ENCODE results near the gene ALDOA.

Gene ALDOA

GRCh38 chr16:30070490-30070889 lies 4.9 kb downstream of the ALDOA start:
- DNase-seq, result no peak

GRCh38 chr16:30075503-30076275 lies 10.1 kb downstream of the ALDOA start, which contains the start of gene PPP4C:
TSS of gene PPP4C (plus strand) at chr16:30075994. CDS start at chr16:30076378, 384 bp downstream.
- DNase-seq, result peak; percentile 95

GRCh38 chr16:30076276-30076791 lies 10.8 kb downstream of the ALDOA start:
- DNase-seq, result no peak

- DNase-seq, result no peak
Measured at GRCh38 chr16:30077656-30078055, 12.1 kb downstream of the ALDOA start.

GRCh38 chr16:30078744-30079143 lies 13.2 kb downstream of the ALDOA start:
- no peak for DNase-seq

- no peak for DNase-seq
Measured at GRCh38 chr16:30079480-30079879, 13.9 kb downstream of the ALDOA start.

GRCh38 chr16:30082545-30083090 lies 17.1 kb downstream of the ALDOA start:
- DNase-seq, result no peak

GRCh38 chr16:30083216-30084055 lies 17.9 kb downstream of the ALDOA start:
- no peak for DNase-seq

- DNase-seq, result no peak
Measured at GRCh38 chr16:30084096-30084815, 18.7 kb downstream of the ALDOA start.

- DNase-seq, result no peak
Measured at GRCh38 chr16:30084816-30085159, 19.2 kb downstream of the ALDOA start.

GRCh38 chr16:30085247-30085646 lies 19.7 kb downstream of the ALDOA start:
- no peak for DNase-seq

- DNase-seq, result no peak
Measured at GRCh38 chr16:30085820-30086219, 20.3 kb downstream of the ALDOA start.

GRCh38 chr16:30086291-30087140 lies 21.0 kb downstream of the ALDOA start:
- DNase-seq, result no peak

- DNase-seq, result peak; percentile 35
Measured at GRCh38 chr16:30087181-30087898, 21.8 kb downstream of the ALDOA start.

GRCh38 chr16:30088237-30088831 lies 22.8 kb downstream of the ALDOA start:
- no peak for DNase-seq

GRCh38 chr16:30088832-30089624 lies 23.5 kb downstream of the ALDOA start:
- no peak for DNase-seq

GRCh38 chr16:30090610-30091331 lies 25.2 kb downstream of the ALDOA start:
- DNase-seq, result no peak

GRCh38 chr16:30091474-30092372 lies 26.2 kb downstream of the ALDOA start, which contains the start of gene TBX6:
TSS of gene TBX6 (minus strand) at chr16:30091924. CDS start at chr16:30091193, 731 bp downstream.
- peak; percentile 98 for DNase-seq
